Fibroblast of mammary gland (primary cell): ENCODE measurements around the gene SETX.

Source experiments
- DNase-seq: peaks from one replicate; pipeline ENCODE4 v3.0.0-alpha.2; 2010; ENCODE audit warnings: low read depth
- H3K4me3 ChIP-seq: 2 replicates; pipeline ENCODE4 v1.5.1; 2011; ENCODE audit warnings: low read depth, mild to moderate bottlenecking, low read length, moderate library complexity; ENCODE audit not compliant: control insufficient read depth
- TF ChIP-seq, protein P1 (sequence below): conservative IDR thresholded peaks from 2 replicates; pipeline ENCODE4 v1.5.1; 2011; ENCODE audit warnings: low read depth, low read length, inconsistent platforms; ENCODE audit not compliant: control insufficient read depth, insufficient read depth

The SETX gene

DNA sequence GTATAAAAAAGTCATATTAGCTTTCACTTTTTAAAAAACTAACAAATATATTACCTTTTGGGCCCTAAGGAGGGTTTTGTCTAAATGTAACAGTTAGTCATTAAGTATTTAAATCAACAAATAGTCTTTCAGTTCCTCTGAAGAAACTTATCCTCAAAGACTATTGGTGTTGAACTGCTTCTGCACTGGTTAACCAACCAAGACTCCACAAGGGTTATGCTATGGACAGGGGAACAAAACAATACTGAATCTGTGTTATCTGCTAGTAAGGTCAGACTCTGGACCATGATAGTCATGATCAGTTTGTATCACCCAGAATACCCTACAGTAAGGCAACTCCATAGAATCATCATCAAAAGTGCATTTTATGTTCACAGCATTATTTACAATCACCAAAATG lies 42.4 kb downstream of the SETX start:
- DNase-seq: no peak
- TF ChIP-seq, protein P1, sequence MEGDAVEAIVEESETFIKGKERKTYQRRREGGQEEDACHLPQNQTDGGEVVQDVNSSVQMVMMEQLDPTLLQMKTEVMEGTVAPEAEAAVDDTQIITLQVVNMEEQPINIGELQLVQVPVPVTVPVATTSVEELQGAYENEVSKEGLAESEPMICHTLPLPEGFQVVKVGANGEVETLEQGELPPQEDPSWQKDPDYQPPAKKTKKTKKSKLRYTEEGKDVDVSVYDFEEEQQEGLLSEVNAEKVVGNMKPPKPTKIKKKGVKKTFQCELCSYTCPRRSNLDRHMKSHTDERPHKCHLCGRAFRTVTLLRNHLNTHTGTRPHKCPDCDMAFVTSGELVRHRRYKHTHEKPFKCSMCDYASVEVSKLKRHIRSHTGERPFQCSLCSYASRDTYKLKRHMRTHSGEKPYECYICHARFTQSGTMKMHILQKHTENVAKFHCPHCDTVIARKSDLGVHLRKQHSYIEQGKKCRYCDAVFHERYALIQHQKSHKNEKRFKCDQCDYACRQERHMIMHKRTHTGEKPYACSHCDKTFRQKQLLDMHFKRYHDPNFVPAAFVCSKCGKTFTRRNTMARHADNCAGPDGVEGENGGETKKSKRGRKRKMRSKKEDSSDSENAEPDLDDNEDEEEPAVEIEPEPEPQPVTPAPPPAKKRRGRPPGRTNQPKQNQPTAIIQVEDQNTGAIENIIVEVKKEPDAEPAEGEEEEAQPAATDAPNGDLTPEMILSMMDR: no peak

DNA sequence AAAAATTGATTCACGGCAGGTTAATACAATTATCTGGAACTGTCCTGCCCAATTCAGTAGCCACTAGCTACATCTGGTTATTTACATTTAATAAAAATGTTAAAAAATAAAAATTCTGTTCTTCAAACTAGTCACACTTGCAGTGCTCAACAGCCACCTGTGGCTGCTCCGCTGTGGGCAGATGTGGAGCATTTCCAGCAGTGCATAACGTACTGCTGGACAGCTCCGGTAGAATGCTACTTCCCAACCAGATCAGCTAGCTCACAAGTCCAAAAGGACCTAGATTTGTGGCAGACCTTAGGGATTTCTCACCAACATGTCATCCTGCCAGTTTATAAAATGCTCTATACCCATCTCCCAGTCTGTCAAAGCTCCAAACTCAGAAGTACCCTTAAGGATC lies 42.8 kb downstream of the SETX start:
- DNase-seq: no peak
- TF ChIP-seq, protein P1: no peak
- H3K4me3 ChIP-seq: no peak overlapping the region

More for the DNA sequence above, 42.4 kb downstream of the SETX start:
- no peak overlapping the region for H3K4me3 ChIP-seq

DNA sequence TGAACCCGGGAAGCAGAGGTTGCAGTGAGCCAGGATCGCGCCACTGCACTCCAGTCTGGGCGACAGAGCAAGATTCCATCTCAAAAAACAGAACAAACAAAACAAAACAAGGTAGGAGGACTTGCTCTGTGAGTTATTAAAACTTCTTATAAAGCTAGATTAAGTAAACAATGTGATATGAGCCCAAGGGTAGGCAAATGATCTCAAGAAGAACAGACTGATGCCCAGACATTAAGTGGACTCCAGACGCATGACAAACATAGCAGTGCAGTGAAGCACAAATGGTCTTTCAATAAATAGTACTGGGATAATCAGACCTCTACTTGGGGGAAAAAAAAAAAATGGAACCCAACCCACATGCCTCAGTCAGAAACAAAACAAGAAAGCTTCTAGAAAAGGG lies 45.7 kb downstream of the SETX start:
- no peak for DNase-seq
- TF ChIP-seq, protein P1: no peak
- no peak overlapping the region for H3K4me3 ChIP-seq

DNA sequence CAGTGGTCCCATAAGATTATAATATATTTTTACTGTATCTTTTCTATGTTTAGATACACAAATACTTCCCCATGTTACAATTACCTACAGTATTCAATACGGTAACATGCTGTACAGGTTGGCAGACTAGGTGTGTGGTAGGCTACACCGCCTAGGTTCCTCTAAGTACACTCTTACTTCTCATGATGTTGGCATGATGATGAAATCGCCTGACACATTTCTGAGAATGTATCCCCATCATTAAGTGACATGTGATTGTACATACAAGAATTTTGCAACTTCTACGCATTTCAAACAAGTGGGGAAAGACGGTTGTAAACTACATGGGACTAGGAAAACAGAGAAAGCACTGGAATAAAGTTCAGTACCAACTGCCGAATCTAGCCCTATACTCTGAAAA lies 53.3 kb downstream of the SETX start:
- TF ChIP-seq, protein P1: no peak
- peak; percentile 21 for DNase-seq
- no peak overlapping the region for H3K4me3 ChIP-seq

DNA sequence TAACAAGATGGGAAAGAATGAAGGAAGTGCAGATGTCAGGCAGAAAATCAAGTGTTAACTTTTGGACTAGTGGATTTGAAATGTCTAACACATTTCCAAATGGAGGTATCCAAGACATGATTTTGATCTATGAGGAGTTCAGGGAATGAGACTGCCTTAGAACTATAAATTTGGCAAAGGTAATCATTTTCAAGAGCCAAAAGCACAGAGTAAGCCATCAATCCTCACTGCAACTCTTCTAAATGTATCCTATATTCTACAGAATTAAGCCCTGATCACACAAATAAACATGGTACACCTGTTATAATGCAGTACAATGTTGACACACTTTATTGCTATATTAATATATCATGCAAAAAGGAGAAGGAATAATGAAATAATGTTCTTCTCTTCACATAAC lies 55.6 kb downstream of the SETX start:
- DNase-seq: no peak
- TF ChIP-seq, protein P1: no peak
- no peak overlapping the region for H3K4me3 ChIP-seq

DNA sequence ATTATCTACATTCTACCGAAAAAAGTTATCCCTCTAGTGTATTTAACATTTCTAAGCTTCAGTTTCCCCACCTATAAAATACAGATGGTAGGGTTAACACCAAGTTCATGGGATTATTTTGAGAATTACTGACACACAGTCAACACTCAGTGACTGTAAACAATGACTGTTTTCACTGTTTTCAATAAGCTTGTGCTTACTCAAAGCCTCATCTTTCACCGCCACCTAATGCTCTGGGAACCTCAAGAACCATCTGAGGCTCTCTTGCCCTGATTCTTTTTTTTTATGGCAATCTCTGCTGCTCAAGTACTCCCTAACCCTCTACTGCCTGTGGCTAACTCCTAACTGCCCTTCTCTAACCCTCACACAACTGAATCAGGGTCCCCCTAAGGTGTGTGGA lies 59.6 kb downstream of the SETX start:
- DNase-seq: no peak
- H3K4me3 ChIP-seq: no peak overlapping the region
- TF ChIP-seq, protein P1: no peak

DNA sequence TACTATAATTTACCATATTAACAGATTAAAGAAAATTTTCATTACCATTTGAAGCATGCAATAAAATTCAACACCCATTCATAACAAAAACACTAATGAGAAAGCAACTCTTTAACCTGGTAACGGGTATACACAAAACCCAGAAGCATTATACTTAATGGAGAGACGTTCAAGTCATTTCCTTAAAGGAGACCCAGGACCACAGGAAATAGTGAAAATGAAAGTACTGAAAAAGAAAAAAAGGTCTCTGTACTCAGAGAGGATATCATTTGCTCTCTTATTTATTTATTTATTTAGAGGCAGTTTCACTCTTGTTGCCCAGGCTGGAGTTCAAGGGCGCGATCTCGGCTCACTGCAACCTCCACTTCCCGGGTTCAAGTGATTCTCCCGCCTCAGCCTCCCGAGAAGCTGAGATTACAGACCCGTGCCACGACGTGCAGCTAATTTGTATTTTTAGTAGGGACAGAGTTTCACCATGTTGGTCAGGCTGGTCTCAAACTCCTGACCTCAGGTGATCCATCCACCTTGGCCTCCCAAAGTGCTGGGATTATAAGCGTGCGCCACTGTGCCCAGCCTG lies 61.6 kb downstream of the SETX start:
- TF ChIP-seq, protein P1: no peak
- no peak overlapping the region for H3K4me3 ChIP-seq
- no peak for DNase-seq
